Fibroblast of lung (primary cell): ENCODE measurements around the gene CARHSP1.

Experiments
- EZH2 ChIP-seq: IDR thresholded peaks from 2 replicates; pipeline ENCODE4 v1.5.1; 2012; ENCODE audit warnings: low read length, control low read depth, mild to moderate bottlenecking; ENCODE audit errors: missing control alignments
- TF ChIP-seq, protein P1 (sequence below), 2 donors: IDR thresholded peaks in 1 of 2; conservative IDR thresholded peaks in 1 of 2; 1 replicate in 1 of 2; 2 replicates in 1 of 2; pipeline ENCODE4 v1.5.1; 2011 to 2012; ENCODE audit warnings: low read length in 2 of 2, control low read depth in 1 of 2, inconsistent platforms in 1 of 2, low read depth in 1 of 2, mild to moderate bottlenecking in 1 of 2

DNA sequence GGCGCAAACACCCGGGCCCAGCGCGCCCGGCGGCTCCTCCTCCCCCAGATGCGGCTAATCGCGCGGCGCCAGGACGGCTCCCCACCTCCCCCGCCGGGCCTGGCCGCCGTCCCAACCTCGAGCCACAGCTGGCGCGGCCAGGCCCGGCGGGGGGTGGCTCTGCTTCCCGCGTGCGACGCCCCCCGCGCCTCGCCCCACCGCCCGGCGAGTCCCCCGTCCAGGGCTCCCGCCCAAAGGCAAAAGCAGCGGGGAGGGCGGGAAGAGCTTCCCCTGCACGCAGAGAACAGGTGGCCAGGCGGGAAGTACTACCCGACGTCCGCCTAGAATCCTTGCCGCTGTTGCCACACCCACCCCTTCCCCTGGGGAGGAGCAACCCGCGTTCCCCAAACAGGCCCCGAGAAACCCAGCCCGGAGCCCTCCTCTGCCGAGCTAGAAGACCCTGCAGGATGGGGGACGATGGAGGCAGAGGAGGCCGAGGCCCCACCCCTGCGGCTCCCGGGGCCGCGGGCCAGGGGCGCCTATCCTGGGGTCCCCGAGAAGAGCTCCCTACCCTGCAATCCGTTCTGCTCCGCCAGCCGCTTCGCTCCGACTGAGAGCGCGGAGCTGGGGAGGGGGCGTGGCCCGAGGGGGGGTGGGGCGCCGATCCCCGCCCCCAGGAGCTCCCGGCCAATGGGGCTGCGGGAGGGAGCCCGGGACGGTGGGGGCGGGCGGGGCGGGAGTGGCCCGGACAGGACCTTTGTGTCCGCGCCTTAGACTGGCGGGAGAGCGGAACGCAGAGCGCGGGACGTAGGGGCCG lies at the start of gene CARHSP1:
- no peak for TF ChIP-seq EZH2
- TF ChIP-seq, protein P1, sequence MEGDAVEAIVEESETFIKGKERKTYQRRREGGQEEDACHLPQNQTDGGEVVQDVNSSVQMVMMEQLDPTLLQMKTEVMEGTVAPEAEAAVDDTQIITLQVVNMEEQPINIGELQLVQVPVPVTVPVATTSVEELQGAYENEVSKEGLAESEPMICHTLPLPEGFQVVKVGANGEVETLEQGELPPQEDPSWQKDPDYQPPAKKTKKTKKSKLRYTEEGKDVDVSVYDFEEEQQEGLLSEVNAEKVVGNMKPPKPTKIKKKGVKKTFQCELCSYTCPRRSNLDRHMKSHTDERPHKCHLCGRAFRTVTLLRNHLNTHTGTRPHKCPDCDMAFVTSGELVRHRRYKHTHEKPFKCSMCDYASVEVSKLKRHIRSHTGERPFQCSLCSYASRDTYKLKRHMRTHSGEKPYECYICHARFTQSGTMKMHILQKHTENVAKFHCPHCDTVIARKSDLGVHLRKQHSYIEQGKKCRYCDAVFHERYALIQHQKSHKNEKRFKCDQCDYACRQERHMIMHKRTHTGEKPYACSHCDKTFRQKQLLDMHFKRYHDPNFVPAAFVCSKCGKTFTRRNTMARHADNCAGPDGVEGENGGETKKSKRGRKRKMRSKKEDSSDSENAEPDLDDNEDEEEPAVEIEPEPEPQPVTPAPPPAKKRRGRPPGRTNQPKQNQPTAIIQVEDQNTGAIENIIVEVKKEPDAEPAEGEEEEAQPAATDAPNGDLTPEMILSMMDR (conservative IDR thresholded peaks at IDR 0.05 in 1 of 2, IDR thresholded peaks at IDR 0.05 in 1 of 2; ENCODE audit: low read depth in 1 of 2, low read length in 2 of 2): no peak
